ENCODE measurements around the gene ATXN7.

The ATXN7 gene

GRCh38 chr3:64023187-64023860 is 159.7 kb downstream of the ATXN7 start, which contains the start of gene PSMD6:
TSS of gene PSMD6 (minus strand) at chr3:64023494. CDS start at chr3:64023419, 75 bp downstream.
- DNase-seq (ENCODE audit: low spot score): peak; percentile 87
- TF ChIP-seq CTCF (IDR thresholded peaks at IDR 0.05; ENCODE audit: extremely low read depth, insufficient read depth, missing control alignments): peak; percentile 100
- in situ Hi-C loops (cut with MboI; ENCODE audit: low pct_unique_long_range_greater_than_20kb, low sequenced_read_pairs, unreplicated experiment): loop anchor here (25.0 kb wide), 1 partner anchor 661 kb away; no protein-coding TSS in a partner anchor

GRCh38 chr3:64023861-64024223 is 160.2 kb downstream of the ATXN7 start:
- DNase-seq (ENCODE audit: low spot score): no peak
- in situ Hi-C loops (cut with MboI; ENCODE audit: low pct_unique_long_range_greater_than_20kb, low sequenced_read_pairs, unreplicated experiment): loop anchor here (25.0 kb wide), 1 partner anchor 662 kb away; no protein-coding TSS in a partner anchor
- no peak for TF ChIP-seq CTCF (IDR thresholded peaks at IDR 0.05; ENCODE audit: extremely low read depth, insufficient read depth, missing control alignments)

- in situ Hi-C loops (cut with MboI; ENCODE audit: low pct_unique_long_range_greater_than_20kb, low sequenced_read_pairs, unreplicated experiment): loop anchor here (5.0 to 25.0 kb wide), 2 partner anchors 361 to 456 kb away; no protein-coding TSS in a partner anchor
- DNase-seq (ENCODE audit: low spot score): no peak
- TF ChIP-seq CTCF (IDR thresholded peaks at IDR 0.05; ENCODE audit: extremely low read depth, insufficient read depth, missing control alignments): no peak
Observed at GRCh38 chr3:64026346-64026745, 162.7 kb downstream of the ATXN7 start.

GRCh38 chr3:64027658-64028057 is 164.0 kb downstream of the ATXN7 start:
- in situ Hi-C loops (cut with MboI; ENCODE audit: low pct_unique_long_range_greater_than_20kb, low sequenced_read_pairs, unreplicated experiment): loop anchor here (5.0 to 25.0 kb wide), 2 partner anchors 360 to 455 kb away; no protein-coding TSS in a partner anchor
- no peak for TF ChIP-seq CTCF (IDR thresholded peaks at IDR 0.05; ENCODE audit: extremely low read depth, insufficient read depth, missing control alignments)
- DNase-seq (ENCODE audit: low spot score): no peak

- in situ Hi-C loops (cut with MboI; ENCODE audit: low pct_unique_long_range_greater_than_20kb, low sequenced_read_pairs, unreplicated experiment): loop anchor here (5.0 to 25.0 kb wide), 2 partner anchors 359 to 454 kb away; no protein-coding TSS in a partner anchor
- TF ChIP-seq CTCF (IDR thresholded peaks at IDR 0.05; ENCODE audit: extremely low read depth, insufficient read depth, missing control alignments): no peak
- DNase-seq (ENCODE audit: low spot score): no peak
Observed at GRCh38 chr3:64028754-64029153, 165.1 kb downstream of the ATXN7 start.

GRCh38 chr3:64029287-64029686 is 165.6 kb downstream of the ATXN7 start:
- no peak for TF ChIP-seq CTCF (IDR thresholded peaks at IDR 0.05; ENCODE audit: extremely low read depth, insufficient read depth, missing control alignments)
- DNase-seq (ENCODE audit: low spot score): no peak
- in situ Hi-C loops (cut with MboI; ENCODE audit: low pct_unique_long_range_greater_than_20kb, low sequenced_read_pairs, unreplicated experiment): loop anchor here (5.0 to 25.0 kb wide), 2 partner anchors 358 to 453 kb away; no protein-coding TSS in a partner anchor

Measured in GM13977 (cell line).